ENCODE results near the gene IRF2BP2.

IRF2BP2 gene

DNA sequence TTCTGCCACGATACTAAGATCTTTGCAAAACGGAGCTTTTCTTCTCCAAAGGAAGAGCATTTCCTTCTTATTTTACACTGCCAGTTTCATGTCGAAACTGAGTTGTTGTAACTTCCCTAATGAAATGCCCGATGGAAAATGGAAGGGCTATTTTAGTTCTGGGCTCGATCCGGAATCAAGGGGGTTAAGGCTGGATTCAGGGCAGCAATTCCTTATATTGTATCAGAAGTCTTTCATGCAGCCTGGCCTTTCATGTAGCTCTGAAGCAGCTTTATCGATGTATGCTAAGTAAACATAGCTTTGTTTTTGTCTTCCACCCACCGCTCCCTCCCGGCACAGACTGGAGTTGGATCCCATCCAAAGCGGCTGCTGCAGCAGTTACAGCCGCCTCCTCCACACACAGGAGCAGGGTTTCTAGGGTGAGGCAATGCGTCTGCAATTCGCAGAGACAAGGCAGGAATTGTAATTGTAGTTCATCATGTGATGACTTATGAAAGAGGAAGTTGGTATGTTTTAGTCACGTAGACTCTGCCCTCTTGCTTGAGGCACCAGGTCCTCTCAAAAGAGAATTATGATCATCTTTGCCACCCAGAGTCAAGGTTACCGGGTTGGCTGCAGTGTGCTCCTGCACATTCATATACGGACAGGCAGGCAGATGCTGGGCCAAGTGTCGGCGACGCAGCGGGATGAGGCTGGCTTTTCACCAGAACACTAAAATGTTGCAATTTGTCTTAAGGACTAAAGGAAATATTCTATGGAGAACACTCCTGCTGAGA, 2.6 kb upstream of the IRF2BP2 start:
- DNase-seq, result peak; percentile 92

DNA sequence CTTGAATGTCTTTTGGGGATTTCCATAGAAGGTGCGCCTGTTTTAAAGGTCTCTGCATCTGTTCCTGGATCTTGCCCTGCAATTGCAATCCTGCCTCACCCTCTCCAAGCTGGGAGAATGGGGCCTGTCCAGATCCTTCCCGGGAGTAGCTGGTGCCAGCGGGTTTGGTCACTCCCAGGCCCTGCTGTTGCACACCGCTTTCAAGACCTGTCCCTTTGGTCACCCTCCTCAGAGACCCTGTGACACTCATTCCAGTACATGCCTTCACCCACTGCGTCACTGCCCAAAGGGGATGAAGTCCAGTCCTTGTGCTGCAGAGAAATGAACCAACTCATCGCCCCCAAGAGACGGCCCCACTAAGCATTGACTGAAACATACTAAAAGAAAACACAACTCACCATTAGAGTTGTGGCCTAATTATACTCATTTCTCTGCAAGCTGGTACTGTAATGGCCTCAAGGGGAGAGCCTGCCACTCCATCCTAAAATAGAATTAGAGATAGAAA, 1.9 kb upstream of the IRF2BP2 start:
- DNase-seq, result peak; percentile 83

DNA sequence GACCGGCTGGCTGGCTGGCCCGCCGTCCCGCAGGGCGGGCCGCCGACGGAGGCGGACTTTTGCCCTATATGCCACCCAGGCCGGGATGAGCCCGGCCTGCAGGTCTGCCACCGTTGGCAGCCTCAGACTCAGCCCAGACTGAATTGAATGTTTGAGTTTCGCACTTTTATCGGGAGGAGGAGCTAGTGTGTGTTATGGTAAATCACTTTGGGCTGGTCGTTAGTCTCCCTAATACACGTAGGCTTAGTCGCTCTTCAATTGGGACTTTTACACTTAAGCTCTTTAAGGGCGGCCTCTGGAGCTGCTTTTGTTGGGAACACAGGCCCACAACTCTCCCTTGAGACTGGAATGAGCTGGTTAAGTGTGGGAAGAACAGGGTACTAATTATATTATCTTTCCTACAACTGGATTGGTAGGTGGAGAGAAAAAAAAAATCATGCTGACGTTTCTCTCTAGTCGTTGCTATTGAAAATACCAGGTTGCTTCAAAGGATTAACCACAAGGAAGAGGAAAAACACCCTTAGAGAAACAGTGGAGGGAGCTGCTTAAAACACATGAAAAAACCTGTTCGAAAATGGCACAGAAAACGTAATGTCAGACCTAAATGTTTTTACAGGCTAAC, 1.4 kb upstream of the IRF2BP2 start:
- DNase-seq, result peak; percentile 100

DNA sequence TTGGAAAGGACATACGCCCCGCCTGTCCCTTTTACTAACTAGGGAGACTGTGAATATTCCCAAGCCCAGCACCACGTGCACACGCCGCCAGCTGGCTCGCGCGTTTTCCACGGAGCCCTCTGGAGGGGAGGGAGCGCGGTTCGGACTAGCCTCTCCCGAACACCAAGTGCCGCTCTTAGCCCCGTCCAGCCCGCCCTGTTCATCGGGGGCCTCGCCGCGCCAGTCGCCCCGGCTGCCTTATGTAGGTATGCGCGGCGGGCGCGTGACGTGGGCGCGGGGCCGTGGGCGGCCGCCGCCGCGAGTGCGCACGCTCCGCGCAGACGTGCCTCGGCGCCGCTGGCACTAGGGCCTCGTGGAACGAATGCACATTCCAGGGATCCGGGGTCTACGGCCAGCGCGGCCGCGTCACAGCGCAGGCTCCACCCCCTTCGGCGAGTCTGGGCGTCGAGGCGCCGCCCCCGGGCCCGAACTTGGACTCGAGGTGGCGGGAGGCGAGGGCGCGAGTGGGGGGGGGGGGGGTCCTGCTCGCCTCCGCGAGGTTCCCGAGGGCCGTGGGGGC, 767 bp upstream of the IRF2BP2 start:
- peak; percentile 97 for DNase-seq

DNA sequence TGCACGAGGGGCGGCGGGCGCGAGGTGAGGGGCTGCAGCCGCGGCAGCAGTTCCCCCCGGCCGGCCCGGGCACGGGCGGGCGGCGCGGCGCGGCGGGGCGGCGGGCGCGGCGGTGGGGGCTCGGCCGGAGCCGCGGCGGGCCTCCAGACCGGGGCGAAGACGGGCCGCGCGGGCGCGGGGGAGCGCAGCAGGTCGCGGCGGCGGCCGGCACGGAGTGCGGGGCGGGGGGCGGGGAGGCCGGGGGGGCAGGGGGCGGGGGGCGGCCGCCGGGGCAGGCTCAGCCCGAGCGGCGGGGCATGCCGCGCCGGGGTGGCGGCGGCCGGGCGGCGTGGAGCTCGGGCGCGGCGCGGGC, 311 bp downstream of the IRF2BP2 start:
- no peak for DNase-seq

DNA sequence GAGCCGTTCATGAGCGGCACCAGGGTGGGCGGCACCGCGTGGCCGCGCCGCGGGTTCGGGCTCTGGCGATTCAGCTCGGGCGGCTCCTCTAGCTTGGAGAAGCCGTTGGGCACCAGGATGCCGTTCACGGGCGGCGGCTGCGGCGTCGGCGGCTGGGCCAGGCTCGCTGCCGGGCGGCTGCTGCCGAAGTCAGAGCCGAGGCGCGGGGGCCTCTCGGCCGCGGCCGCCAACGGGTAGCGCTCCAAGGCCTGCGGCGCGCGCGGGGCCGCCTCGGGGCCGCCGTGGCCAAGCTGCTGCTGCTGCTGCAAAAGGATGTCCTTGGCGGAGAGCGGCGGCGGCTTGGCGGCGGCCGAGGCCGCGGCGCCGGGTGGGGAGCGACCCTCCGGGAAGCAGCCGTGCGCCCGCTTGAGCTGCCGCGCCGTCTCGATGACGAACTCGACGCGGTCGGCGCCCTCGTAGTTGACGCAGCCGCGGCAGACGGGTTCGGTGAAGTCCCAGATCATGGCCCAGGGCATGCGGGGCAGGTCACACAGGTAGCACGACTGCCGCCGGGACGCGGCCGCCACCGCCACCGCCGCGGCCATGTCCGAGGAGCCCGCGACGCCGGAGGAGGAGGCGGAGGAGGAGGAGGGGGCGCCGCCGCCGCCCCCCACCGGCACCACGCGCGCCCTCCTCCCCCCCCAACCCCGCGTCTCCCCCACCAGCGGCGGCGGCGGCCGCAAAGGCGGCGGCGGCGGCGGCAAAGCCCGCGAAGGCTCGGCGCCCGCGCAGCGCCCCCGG, 877 bp downstream of the IRF2BP2 start:
- peak; percentile 62 for DNase-seq

DNA sequence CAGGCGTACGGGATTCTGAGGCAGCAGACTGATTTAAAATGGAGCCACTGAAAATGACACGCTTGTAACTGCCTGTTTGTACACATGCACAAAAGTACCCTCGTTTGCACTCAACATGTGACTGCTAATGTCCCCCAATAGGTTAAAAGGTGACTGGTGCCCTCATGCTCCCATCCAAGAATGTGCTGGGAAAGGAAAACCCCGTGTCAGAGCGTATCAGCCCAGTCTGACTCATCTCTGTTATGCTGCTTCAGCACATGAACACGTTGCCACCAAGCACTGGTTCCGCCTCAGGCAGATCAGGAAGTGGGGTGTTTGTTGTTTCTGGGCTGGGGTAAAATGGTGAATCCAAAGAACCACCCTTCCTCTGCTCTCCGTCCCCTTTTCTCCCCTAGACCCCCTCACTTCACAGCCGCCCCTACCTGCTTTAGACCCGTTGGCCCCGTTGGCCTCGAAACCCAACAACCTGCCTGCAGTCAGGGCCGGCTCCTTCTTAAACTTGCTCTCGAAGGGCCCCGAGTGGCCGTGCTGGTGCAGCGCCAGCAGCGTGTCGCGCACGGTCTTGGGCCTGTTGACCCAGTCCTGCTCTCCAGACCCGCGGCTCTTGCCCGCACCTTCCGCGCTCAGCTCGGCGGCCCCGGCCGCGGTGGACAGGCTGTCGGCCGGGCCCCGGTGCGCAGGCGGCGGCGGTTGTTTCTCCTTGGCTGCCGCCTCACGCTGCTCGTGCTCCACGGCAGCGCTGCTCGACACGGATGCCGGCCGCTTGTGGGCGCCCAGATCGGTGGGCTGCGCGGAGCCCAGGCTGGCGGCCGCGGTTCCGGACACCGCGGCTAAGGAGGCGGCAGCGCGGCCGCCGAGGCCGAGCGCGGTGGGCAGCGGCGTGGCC, 1.7 kb downstream of the IRF2BP2 start:
- DNase-seq, result peak; percentile 80

DNA sequence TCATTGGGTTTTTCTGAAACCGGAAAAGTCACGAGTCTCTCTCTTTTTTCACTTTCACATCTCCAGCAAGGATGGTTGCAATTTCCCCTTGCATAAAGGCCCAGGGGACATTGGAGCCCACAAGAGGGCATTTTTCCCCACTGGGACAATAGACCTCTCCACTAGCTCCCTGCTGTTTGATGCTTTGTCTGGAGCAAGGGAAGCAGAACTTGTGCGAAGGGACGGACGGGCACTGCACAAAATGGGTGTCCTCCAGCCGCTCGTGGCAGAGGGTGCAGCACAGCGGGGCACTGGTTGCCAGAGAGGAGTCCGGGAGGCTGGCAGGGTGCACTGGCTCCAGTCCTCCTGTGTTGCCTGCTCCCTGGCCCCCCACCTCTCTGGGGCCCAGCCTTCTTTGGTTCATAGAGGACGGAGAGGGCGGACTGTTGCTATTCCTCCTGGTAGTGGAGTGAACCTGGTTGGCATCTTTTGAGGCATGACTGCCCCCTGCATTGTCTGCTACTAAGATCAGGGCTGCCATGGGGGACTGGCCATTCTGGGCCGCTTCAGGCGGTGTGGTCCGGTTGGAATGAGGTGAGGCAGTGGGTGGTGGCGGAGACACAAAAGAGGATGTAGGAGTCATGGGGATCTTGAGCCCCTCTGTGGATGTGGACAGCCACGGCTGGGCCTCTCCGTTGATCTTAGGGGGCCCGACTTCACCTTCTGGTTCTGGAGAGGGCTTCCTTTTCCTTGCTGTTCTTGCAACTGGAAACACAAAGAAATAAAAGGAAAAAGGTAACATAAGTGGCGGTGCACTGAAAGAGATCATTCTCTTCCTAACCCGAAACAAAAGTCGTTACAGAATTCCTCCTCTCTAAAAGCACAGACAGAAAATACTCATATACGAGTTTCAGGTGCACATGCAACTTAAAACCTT, 2.6 kb downstream of the IRF2BP2 start:
- DNase-seq, result peak; percentile 85

DNA sequence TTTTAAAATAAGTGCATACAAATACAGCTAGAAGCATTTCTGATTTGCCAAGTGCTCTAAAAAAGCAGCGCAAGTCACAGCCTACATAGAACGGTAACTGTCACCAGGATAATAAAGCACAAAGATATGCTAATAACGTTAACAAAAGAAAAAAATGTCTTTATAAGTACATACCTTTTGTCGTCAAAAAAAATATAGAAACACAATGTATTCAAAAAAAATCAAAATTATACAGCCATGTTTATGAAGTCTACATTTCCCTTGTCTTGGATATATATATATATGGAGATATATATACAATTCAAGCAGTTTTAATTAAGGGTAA, 3.2 kb downstream of the IRF2BP2 start:
- DNase-seq, result no peak

DNA sequence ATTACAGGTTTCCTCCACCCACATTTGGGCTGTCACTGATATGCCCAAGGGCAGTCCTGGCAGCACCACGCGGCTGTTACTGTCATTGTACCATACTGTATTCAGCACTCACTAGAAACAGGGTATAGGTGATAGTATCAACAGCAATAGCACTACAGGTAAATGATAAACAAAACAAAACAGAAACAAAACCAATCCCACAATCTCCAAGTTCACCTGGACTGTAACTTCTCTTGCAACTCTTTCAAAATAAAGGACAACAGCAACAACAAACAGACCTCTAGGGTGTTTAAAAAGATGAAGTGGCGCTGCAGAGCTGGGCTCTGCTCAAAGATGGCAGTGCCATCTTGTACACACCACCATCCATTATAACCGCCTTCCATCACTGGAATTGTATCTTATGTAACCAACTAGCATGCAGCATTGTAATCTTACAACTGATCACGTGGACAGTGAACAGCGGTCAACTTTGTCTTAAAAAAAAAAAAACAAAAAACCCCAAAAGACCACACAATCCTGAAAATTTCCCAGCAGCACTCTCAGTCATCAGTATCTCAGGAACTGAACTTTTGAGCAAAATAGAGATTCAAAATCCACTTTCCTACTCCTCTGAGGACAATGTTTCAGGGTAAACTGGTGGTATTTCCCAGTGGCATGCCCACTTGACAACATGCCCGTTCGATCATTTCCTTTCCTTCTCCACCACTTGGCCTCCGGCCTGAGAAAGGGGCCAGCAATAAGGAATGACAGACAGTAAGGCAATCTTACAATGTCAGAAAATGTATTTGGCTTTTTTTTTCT, 3.8 kb downstream of the IRF2BP2 start:
- peak; percentile 73 for DNase-seq

DNA sequence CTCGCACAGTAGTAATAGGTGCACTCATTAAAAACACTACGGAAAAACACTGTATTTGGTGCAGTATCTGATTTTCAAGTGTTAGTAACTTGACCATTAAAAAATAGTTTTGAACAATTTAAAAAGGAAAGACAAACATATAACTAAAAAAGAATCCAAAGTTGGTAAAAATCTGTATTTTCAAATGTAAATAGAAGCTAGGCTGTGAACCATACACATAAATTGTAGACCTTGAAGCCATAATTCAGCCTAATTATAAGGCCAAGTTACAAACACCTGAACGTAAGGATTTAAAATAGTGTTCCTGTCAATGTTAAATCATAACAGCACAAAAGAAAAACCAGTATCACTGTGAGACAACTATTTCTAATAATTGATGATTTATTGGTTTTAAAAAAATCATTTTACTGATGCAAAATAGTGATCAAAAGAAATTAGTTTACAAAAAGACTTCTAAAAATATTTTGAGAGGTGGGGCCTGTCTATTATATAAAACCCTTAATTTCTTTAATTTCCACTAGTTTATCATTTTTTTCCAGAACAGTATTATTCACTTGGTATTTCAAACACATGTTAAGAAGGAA, 4.5 kb downstream of the IRF2BP2 start:
- DNase-seq, result no peak

DNA sequence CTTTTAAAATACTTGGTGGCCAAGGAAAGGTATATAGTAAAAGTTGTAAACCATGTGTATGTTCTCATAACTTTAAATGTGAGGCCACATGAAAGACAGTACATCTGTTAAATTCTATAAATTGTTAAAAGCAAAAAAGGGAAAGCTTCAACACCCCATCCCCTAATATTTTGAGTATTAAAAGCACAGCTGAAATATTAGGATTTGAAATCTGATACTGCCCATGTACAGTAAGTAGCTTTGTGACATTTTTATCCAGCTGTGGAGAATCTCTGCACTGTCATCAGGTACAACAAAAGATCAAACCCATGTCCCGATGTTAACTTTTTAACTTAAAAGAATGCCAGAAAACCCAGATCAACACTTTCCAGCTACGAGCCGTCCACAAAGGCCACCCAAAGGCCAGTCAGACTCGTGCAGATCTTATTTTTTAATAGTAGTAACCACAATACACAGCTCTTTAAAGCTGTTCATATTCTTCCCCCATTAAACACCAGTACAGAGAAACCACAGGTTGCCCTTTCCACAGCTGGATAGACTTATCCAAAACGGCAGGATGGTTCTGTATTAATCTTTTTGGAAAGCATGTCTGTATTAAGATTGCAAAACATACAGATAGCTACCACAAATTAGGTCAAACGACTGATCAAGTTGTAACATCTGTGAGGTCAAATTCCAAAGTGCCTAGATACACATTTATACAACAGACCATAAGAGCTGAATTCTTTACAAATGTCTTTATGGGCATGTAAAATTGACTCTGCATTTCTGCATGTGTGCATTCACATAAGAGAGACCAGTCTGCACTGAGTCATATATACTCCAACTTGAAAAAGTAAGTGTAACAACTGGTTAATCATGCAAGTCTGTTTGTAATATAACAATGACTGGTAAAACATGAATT, 5.2 kb downstream of the IRF2BP2 start:
- peak; percentile 60 for DNase-seq

DNA sequence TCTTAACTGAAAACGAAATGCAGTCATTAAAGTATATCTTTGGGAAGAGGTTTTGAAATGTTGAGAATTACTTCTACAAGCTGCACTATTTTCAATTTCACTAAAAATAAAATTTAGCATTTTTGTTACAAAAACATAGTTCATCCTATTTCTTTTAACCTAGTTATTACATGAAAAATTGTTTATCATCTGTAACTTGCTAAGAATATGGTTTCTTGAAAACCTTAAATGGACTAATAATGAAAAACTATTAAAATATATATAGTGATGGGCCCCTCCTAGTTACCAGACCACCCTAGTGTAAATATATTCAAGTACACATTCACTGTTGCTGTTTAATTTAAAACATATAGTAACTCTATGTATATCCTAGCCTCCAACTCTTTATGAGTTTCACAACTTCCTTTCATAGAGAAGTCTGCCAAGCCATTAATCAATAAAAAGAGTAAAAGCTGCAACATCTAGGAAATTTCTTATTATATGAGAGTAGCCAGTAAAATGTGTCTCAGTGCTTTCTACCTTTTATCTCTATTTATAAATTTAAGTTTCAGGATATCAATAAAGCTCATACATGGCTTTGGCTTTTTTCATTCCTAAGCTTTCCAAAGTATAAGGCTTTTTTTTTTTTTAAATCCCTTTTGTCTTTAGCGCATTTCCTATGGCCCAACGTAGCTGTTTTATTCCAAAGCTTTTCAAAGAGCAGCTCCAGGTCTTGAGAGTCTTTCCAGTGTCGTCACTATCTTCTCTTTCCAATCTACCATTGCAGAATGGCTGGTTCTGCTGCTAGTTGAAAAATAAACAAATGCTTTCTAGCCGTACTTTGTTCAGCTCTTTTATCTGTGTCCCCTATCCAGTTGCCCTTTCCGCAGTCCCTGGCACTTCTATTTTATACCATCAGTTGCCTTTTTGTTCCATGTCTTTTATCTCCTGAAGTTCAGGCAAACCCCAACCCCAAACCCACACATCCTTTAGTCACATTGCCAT, 6.5 kb downstream of the IRF2BP2 start:
- DNase-seq, result peak; percentile 58

DNA sequence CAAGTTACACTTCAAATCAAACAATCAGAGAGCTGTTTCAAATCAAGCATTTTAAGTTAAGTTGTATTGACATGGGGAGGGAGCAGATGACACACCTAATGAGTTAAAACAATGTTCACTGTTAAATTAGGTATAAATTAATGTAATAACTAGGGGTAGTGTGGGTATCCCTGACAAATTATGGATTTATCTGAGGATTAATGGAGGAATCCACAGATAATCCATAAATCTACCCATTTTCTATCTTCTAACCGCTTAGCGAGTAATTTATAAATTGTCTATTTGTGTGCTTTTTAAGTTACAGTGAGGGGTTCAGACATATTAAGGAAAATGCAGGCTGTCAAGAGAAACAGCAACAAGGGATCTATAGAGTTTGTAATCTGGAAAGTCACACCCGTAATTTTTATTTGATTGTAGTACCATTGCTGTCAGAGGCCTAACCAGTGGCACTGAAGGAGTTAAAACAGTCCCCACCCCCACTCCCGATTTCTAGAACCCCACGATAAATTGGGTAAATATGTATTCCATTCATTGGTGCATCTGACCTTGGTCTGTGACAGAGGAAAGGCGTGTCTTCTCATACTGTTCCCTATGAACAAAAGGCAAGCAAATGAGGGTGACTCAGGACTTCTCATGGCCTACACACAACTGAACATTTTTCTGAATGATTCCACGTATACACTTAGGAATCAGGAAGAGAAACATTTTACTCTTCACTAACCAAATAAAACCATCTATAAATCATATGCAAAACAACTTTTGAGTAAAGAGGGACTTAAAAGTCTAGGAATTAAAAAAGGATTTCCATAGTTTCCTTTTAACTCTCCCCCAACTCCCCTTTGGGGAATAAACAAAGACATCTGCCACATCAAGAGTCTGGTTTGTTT, 7.4 kb downstream of the IRF2BP2 start:
- peak; percentile 75 for DNase-seq

DNA sequence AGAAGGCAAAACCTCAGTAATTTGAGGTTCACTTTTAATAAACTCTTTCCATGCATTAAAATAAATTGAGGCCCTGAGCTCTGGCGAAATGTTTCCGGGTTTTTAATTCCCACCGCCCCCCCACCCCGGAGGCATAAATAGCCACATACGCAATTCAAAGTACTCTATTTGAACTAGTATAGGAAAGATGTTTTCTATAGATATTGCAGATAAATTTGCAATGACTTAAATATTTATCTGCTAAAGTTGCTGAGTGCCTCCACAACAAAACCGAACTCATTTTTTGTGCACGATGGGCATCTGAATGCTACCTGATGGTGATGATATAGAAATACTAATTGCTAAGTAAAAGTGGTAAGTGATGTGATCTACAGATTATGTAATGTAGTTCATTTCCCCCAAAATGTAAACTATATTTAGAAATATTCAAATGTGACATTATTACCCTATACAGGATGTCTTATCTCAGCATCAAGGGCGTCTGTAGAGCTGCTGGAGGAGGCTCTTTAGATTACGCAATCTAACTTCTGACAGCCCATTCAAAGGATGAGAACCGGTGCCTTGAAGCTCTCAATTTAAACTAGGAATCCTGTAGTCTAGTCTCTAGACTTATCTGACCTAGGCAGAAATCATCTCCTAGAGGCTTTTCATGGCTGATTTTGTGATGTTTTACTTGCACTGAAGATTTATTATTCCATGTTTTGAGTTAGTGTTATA, 8.5 kb downstream of the IRF2BP2 start:
- DNase-seq, result peak; percentile 79
